SK-N-MC (cell line): ENCODE data around the gene NR1H2.
A peak's percentile ranks its signal among the peaks of the same experiment; 100 is the strongest.
"Not testable (repeated sequence)": the region's sequence is repeated elsewhere in the genome, so short reads cannot be mapped to it uniquely, and the experiment has no call there.

Experiments used
- DNase-seq: peaks from one replicate; pipeline ENCODE4 v3.0.0-alpha.2; 2011; ENCODE audit warnings: low read depth, low spot score
- H3K27ac ChIP-seq: fragments of 200-600 bp; sonication (generic); 2 replicates; pipeline ENCODE4 v1.5.1; 2016; ENCODE audit warnings: mixed run types
- H3K36me3 ChIP-seq: fragments of 200-600 bp; sonication (generic); 2 replicates; pipeline ENCODE4 v1.6.1; 2017; ENCODE audit warnings: antibody characterized with exemption, low read length, mixed read lengths; ENCODE audit not compliant: insufficient read depth
- H3K4me3 ChIP-seq: fragments of 200-600 bp; sonication (generic); 2 replicates; pipeline ENCODE4 v1.5.1; 2016
- H3K9ac ChIP-seq: fragments of 200-600 bp; sonication (generic); 2 replicates; pipeline ENCODE4 v1.8.0; 2017; ENCODE audit warnings: mixed run types, mixed read lengths; ENCODE audit not compliant: insufficient read length
- H3K9me3 ChIP-seq: fragments of 200-600 bp; sonication (generic); 2 replicates; pipeline ENCODE4 v1.6.1; 2017; ENCODE audit warnings: low read depth, mild to moderate bottlenecking, antibody characterized with exemption, low read length, moderate library complexity, mixed read lengths
- EZH2 ChIP-seq: fragments of 200-600 bp; sonication (generic); IDR thresholded peaks from one replicate; pipeline ENCODE4 v1.6.1; 2017; ENCODE audit warnings: antibody characterized with exemption
- FOXP2 ChIP-seq: optimal IDR thresholded peaks from 2 replicates; pipeline ENCODE3; 2011; ENCODE audit warnings: mild to moderate bottlenecking, moderate library complexity; ENCODE audit not compliant: insufficient read depth; ENCODE audit errors: extremely low read length, control extremely low read depth
- POLR2AphosphoS5 ChIP-seq: IDR thresholded peaks from 2 replicates; pipeline ENCODE4 v1.6.1; 2012; ENCODE audit warnings: mild to moderate bottlenecking, low read depth, low read length, borderline replicate concordance

The NR1H2 gene

DNA sequence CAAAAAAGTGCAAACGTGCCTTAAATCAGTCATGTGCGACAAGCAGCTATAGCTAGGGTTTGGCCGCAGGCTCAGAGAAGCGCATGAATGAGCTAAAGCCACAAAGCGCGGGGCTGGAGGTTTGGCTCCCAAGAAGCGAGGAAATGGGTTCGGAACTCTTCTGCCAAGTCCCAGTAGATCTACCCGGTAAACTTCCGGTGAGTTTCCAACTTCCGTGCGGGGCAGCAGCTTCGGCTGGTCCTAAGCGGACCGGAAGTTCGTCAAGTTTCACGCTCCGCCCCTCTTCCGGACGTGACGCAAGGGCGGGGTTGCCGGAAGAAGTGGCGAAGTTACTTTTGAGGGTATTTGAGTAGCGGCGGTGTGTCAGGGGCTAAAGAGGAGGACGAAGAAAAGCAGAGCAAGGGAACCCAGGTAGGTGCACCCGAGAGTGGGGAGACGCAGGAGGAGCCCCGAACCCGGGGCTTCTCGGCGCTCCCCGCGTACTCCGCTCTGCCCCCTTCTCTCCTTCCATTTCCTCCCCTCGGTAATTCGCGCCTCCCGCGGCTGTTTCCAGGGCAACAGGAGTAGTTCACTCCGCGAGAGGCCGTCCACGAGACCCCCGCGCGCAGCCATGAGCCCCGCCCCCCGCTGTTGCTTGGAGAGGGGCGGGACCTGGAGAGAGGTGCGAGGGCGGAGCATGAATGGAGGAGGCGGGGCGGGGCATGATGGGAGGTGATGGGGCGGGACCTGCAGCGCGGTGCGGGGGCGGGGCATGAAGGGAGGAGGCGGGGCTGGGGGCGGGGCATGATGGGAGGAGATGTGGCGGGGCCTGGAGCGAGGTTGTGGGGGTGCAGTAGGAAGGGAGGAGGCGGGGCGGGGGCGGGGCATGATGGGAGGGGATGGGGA, at the start of gene NR1H2:
TSS of gene NR1H2 (plus strand) at position 292 of the 885 bp plus-strand sequence. CDS start 1,149 bp downstream, outside the sequence.
- peak; percentile 96 for DNase-seq
- peak within 1 kb of the TSS; percentile 95 for H3K9ac ChIP-seq
- peak within 1 kb of the TSS; percentile 91 for H3K4me3 ChIP-seq
- H3K27ac ChIP-seq = peak within 1 kb of the TSS; percentile 99
- TF ChIP-seq FOXP2 (no peak), POLR2AphosphoS5 (peak; percentile 76), EZH2 (no peak)
- H3K36me3 ChIP-seq = peaks cover 26% of the 10 kb centered on the region; the same call in 1 of the 2 replicates
- no peaks in the 10 kb centered on the region for H3K9me3 ChIP-seq

DNA sequence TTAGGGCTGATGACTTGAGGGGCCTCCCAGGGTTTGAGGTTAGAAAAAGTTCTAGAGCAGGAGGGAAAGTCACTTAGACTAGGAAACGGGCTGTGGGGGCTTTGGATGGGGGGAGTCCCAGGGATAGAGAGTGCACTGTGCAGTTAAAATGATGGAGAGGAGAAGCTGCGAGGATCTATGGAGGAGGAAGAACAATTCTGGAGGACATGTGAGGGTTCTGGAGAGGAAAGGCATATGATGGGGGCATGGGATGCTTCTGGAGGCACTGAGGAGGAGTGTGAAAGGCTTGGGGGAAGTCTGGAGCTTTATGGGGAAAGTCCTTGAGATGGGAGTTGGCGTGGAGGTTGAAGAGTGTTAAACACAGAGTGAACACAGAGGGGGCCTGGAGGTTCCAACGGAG, 49.2 kb upstream of the NR1H2 start:
- no peak overlapping the region for H3K27ac ChIP-seq
- TF ChIP-seq EZH2 (no peak), POLR2AphosphoS5 (no peak), FOXP2 (no peak)
- H3K4me3 ChIP-seq = no peak overlapping the region
- H3K9ac ChIP-seq = no peak overlapping the region
- H3K9me3 ChIP-seq = no peaks in the 10 kb centered on the region
- no peak for DNase-seq
- no peaks in the 10 kb centered on the region for H3K36me3 ChIP-seq

DNA sequence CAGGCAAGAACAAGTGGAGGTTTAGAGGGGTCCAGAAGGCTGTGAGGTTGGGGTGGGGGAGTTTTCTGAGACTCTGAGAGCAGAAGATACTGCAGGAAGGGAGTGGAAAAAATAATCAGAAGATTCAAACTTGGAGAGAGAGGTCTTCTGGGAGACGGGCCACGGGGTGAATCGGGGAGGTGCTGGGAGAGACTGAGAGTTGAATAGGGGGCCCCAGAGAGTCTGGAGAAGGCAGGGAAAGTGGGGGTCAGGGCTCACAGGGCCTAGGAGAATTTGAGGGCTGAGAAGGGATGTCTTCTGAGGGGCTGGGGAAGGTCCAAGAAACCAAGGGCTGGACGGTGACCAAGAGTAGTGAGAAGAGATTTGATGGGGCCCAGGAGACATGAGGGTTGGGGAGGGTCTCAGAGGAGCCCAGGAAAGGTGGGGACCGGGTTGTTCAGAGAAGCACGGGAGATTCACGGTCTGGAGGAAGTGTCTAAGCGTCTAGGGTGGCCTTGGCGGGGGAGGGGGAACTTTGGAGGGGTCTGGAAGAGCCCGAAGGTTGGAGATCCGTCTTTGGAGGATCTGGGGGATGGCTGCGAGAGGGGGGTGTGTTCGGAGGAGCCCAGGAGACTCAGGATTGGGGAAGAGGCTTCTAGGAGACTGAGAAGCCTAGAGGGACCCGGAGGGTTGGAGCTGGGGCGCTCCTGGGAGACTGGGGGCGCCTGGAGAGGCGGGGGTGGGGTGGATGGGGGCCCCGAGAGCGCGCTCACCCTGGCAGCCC, 48.6 kb upstream of the NR1H2 start:
- no peaks in the 10 kb centered on the region for H3K9me3 ChIP-seq
- H3K27ac ChIP-seq = no peak overlapping the region
- no peak overlapping the region for H3K9ac ChIP-seq
- TF ChIP-seq POLR2AphosphoS5 (no peak), EZH2 (no peak), FOXP2 (no peak)
- no peaks in the 10 kb centered on the region for H3K36me3 ChIP-seq
- no peak for DNase-seq
- no peak overlapping the region for H3K4me3 ChIP-seq

DNA sequence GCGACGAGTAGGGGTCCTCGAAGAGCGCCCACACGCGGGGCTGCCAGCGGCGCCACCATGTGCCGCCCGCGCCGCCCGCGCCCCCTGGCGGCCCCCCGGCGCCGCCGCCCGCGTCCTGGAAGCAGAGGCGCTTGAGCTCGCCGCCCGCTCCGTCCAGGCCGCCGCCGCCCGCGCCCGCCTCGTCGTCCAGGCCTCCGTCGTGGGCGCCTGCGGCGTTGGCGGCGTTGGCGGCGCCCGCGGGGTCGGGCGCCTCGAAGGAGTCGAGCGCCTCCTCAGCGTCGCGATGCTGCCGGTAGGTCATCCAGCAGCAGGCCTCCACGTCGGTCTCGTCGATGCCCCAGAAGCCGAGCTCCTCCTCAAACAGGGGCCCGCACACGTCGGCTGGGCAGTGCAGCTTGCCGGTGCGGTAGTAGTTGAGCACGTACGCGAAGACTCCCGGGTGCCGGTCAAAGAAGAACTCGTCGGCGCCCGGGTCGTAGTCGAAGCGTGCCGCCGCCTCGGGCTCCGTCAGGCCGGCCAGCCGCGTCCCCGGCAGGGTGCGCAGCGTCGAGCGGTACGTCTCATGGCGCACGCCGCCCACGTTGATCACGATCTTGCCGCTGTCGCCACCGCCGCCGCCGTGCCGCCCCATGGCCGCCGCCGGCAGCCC, 47.9 kb upstream of the NR1H2 start:
- TF ChIP-seq EZH2 (no peak), FOXP2 (no peak), POLR2AphosphoS5 (no peak)
- no peak for DNase-seq
- peak overlapping the region; percentile 54; the same call in 1 of the 2 replicates for H3K4me3 ChIP-seq
- H3K9ac ChIP-seq = no peak overlapping the region
- no peaks in the 10 kb centered on the region for H3K36me3 ChIP-seq
- H3K9me3 ChIP-seq = no peaks in the 10 kb centered on the region
- no peak overlapping the region for H3K27ac ChIP-seq

DNA sequence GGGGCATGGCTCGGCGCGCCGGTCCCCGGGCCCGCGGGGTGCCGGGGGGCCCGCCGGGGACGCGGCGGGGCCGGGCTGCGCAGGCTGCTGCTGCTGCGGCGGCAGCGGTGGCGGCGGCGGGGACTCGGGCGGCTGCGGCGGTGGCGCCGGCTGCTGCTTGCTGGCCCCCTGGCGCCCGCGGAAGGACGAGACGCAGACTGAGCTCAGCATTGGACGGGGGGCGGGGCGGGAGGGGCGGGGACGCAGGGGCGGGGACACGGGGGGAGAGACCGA, 47.4 kb upstream of the NR1H2 start:
- Histone ChIP-seq H3K36me3 (no peaks in the 10 kb centered on the region), H3K9me3 (no peaks in the 10 kb centered on the region), H3K27ac (no peak overlapping the region), H3K9ac (no peak overlapping the region), H3K4me3 (no peak overlapping the region)
- TF ChIP-seq EZH2 (no peak), POLR2AphosphoS5 (no peak), FOXP2 (no peak)
- DNase-seq = no peak

DNA sequence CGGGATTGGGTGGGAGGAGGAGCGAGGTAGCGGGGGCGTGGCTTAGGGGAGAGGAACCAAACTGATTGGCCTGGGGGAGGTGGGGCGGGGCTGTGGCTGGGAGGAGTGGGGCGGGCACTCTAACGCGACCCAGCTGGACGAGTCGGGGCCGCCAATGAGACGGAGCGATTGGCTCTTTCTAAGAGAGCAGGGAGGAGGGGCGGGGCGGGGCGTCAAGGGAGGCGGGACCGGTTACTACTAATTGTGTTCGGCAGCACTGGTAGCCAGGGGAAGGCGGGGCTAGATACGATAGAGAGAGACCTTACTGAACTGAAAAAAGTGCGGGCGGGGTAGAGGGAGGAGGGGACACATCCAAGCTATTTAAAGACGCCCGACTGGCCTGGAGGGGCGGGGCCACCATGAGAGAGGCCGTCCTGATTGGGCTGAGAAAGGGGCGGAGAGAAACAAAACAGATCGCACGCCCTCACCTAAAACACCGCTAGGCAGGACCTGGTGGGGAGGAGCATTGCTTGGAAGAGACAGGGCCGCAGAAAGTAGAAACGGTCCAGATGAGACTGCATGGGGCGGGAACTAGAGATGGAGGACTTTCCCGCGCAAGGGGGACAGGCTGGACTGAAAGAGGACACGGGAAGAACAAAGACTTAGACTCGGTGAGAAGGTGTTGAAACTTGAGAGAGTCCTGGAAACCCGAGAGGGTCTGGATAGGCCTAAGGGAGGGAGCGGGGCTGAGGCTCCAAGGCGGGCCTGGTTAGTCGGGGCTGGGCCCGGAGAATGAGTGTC, 46.9 kb upstream of the NR1H2 start, which contains the start of gene KCNC3:
TSS of gene KCNC3 (minus strand) at position 232 of the 780 bp plus-strand sequence. CDS start 295 bp downstream, outside the sequence.
- H3K9me3 ChIP-seq = no peaks in the 10 kb centered on the region
- H3K36me3 ChIP-seq = no peaks in the 10 kb centered on the region
- TF ChIP-seq EZH2 (no peak), POLR2AphosphoS5 (no peak), FOXP2 (no peak)
- no peak within 1 kb of the TSS; the same call in 1 of the 2 replicates for H3K27ac ChIP-seq
- H3K9ac ChIP-seq = no peak within 1 kb of the TSS
- DNase-seq = peak; percentile 10
- H3K4me3 ChIP-seq = peak within 1 kb of the TSS; percentile 68

DNA sequence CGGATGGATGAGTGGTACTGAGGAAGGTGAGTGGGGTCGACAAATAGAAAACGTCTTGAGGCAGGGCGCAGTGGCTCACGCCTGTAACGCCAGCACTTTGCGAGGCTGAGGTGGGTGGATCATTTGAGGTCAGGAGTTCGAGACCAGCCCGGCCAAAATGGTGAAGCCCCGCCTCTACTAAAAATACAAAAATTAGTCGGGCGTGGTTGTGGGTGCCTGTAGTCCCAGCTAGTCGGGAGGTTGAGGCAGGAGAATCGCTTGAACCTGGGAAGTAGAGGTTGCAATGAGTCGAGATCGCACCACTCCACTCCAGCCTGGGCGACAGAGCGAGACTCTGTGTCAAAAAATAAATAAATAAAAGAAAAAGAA, 46.3 kb upstream of the NR1H2 start:
- not testable (repeated sequence) for DNase-seq, H3K27ac ChIP-seq, H3K9me3 ChIP-seq, H3K9ac ChIP-seq, H3K36me3 ChIP-seq
- H3K4me3 ChIP-seq = peak overlapping the region; percentile 68
